PC-9 (cell line): ENCODE data around the gene VAMP4.

Experiments
- EZH2 ChIP-seq: fragments of 200-600 bp; sonication (generic); IDR thresholded peaks from 2 replicates; pipeline ENCODE4 v1.8.0; 2017; ENCODE audit warnings: antibody characterized with exemption, low read depth
- TF ChIP-seq, protein P1 (sequence below): fragments of 200-600 bp; sonication (generic); conservative IDR thresholded peaks from 2 replicates; pipeline ENCODE4 v1.6.1; 2017; ENCODE audit warnings: mixed run types, antibody characterized with exemption, mild to moderate bottlenecking, moderate library complexity

DNA sequence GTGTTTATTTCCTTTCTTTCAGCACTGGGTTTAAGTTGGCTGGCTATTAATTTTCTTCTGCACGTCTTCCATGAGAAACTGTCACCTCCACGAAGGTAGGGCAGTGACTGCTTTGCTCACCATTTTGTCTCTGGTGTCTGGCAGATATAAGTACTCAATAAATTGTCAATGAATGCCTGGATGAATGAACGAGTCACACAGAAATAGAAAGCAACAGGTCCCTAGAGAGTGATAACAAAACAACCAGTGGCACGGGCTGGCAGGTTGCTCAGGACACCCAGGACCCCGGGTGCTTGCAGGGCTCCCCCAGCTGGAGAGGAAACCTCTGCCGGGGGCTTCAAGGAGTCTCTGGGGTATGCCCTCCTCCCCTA lies 86.1 kb downstream of the VAMP4 start:
- TF ChIP-seq, protein P1, sequence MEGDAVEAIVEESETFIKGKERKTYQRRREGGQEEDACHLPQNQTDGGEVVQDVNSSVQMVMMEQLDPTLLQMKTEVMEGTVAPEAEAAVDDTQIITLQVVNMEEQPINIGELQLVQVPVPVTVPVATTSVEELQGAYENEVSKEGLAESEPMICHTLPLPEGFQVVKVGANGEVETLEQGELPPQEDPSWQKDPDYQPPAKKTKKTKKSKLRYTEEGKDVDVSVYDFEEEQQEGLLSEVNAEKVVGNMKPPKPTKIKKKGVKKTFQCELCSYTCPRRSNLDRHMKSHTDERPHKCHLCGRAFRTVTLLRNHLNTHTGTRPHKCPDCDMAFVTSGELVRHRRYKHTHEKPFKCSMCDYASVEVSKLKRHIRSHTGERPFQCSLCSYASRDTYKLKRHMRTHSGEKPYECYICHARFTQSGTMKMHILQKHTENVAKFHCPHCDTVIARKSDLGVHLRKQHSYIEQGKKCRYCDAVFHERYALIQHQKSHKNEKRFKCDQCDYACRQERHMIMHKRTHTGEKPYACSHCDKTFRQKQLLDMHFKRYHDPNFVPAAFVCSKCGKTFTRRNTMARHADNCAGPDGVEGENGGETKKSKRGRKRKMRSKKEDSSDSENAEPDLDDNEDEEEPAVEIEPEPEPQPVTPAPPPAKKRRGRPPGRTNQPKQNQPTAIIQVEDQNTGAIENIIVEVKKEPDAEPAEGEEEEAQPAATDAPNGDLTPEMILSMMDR = no peak; the same call in 1 of the 2 replicates
- TF ChIP-seq EZH2 = no peak
